Measurements from ENCODE around the gene WNT2B. TPM values are rescaled to one million over a fixed set of nuclear protein-coding genes. Genes with fewer than 3 reads are reported as not detected.

The WNT2B gene
- total RNA-seq, 2 donors from 2014 or later = 4.3 to 5.9 TPM

DNA sequence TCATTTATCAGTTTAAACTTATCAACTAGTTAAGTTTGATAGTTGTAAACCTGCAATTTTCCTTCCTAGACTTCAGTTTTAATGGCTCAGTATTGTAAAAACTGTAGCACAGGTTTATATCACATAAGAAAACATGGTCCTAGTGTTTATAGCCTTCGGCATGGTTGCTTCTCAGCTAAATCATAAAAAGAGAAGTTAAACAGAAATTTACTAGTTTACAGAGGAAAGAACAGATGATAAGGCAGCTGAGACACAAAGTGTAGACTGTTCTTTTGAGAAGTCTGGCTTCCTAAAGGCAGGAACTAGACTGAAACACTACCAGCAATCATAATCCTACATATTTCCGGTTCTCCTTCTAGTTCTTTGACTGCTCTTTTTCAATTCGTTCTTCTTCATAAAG is 39.8 kb downstream of the WNT2B start:
- Histone ChIP-seq H3K9ac (ENCODE audit: low read depth in 2 of 2, low read length in 2 of 2) (peak overlapping the region in 1 of 2 donors; percentile 43), H3K4me3 (no peak overlapping the region), H3K27ac (peak overlapping the region; percentile 74), H3K9me3 (no peaks in the 10 kb centered on the region), H3K4me1 (no peaks in the 10 kb centered on the region), H3K36me3 (no peaks in the 10 kb centered on the region), H3K27me3 (no peaks in the 10 kb centered on the region)
- no peak for DNase-seq
- intact Hi-C loops (cut with DNase I) = no loop called here
- TF ChIP-seq, protein P1, sequence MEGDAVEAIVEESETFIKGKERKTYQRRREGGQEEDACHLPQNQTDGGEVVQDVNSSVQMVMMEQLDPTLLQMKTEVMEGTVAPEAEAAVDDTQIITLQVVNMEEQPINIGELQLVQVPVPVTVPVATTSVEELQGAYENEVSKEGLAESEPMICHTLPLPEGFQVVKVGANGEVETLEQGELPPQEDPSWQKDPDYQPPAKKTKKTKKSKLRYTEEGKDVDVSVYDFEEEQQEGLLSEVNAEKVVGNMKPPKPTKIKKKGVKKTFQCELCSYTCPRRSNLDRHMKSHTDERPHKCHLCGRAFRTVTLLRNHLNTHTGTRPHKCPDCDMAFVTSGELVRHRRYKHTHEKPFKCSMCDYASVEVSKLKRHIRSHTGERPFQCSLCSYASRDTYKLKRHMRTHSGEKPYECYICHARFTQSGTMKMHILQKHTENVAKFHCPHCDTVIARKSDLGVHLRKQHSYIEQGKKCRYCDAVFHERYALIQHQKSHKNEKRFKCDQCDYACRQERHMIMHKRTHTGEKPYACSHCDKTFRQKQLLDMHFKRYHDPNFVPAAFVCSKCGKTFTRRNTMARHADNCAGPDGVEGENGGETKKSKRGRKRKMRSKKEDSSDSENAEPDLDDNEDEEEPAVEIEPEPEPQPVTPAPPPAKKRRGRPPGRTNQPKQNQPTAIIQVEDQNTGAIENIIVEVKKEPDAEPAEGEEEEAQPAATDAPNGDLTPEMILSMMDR (IDR thresholded peaks at IDR 0.05) = no peak

DNA sequence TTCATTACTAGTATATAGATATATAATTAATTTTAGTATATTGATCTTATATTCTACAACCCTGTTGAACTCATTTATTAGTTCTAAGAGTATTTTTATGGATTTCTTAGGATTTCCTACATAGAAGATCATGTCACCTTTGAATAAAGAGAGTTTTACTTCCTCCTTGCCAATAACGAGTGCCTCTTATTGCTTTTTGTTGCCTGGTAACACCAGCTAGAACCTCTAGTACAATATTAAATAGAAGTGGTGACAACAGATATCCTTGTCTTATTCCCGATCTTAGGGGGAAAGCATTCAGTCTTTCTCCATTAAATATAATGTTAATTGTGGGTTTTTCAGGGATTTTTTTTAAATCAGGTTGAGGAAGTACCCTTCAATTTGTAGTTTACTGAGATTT is 40.8 kb downstream of the WNT2B start:
- H3K27ac ChIP-seq = peak overlapping the region; percentile 74
- TF ChIP-seq, protein P1 (IDR thresholded peaks at IDR 0.05) = no peak
- no peak for DNase-seq
- no peaks in the 10 kb centered on the region for H3K36me3 ChIP-seq
- H3K4me1 ChIP-seq = no peaks in the 10 kb centered on the region
- no peak overlapping the region for H3K9ac ChIP-seq (ENCODE audit: low read depth in 2 of 2, low read length in 2 of 2)
- intact Hi-C loops (cut with DNase I) = no loop called here
- H3K4me3 ChIP-seq = no peak overlapping the region
- no peaks in the 10 kb centered on the region for H3K9me3 ChIP-seq
- no peaks in the 10 kb centered on the region for H3K27me3 ChIP-seq

DNA sequence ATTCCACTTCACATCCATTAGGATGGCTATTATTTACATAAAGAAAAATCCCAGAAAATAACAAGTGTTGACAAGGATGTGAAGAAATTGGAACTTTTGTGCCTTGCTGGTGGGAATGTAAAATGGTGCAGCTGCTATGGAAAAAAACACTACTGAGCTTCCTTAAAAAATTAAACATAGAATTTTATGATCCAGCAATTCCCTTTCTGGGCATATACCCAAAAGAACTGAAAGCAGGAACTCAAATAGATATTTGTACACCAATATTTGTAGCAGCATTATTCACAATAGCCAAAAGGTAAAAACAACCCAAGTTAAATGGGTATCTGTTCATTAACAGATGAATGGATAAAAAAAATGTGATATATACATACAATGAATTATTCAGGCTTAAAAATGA is 45.6 kb downstream of the WNT2B start:
- H3K4me3 ChIP-seq = no peak overlapping the region
- no peaks in the 10 kb centered on the region for H3K36me3 ChIP-seq
- no peaks in the 10 kb centered on the region for H3K27me3 ChIP-seq
- H3K27ac ChIP-seq = no peak overlapping the region
- no peak overlapping the region for H3K9ac ChIP-seq (ENCODE audit: low read depth in 2 of 2, low read length in 2 of 2)
- intact Hi-C loops (cut with DNase I) = no loop called here
- no peaks in the 10 kb centered on the region for H3K4me1 ChIP-seq
- TF ChIP-seq, protein P1 (IDR thresholded peaks at IDR 0.05) = no peak
- H3K9me3 ChIP-seq = no peaks in the 10 kb centered on the region
- DNase-seq = no peak

- Histone ChIP-seq H3K36me3 (no peaks in the 10 kb centered on the region), H3K4me3 (no peak overlapping the region), H3K4me1 (no peaks in the 10 kb centered on the region), H3K27me3 (no peaks in the 10 kb centered on the region), H3K27ac (no peak overlapping the region), H3K9me3 (no peaks in the 10 kb centered on the region), H3K9ac (ENCODE audit: low read depth in 2 of 2, low read length in 2 of 2) (no peak overlapping the region)
- intact Hi-C loops (cut with DNase I) = no loop called here
- DNase-seq = no peak
- TF ChIP-seq, protein P1 (IDR thresholded peaks at IDR 0.05) = no peak
Observed at GRCh38 chr1:112557385-112557784, 48.6 kb downstream of the WNT2B start.

DNA sequence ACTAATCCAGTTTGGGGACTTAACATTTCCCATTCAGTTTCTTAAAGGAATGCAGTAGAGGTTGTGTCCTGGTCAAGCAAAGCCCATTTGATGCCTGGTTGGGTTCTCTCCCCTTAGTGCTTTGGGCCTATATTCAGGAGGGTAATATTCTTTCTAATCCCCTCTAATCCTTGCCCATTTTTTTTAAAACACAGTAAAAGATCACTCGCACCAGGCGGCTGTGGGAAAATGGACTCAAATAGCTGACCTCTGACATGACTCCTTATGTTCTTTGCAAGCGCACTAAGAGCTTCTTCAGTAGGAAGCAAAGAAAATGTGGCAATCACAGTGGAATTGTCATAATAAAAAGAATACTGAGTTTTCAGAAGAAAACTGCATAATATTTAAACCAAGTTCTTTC is 49.9 kb downstream of the WNT2B start:
- no peaks in the 10 kb centered on the region for H3K27me3 ChIP-seq
- intact Hi-C loops (cut with DNase I) = no loop called here
- no peaks in the 10 kb centered on the region for H3K4me1 ChIP-seq
- TF ChIP-seq, protein P1 (IDR thresholded peaks at IDR 0.05) = no peak
- no peak overlapping the region for H3K9ac ChIP-seq (ENCODE audit: low read depth in 2 of 2, low read length in 2 of 2)
- no peak overlapping the region for H3K4me3 ChIP-seq
- H3K27ac ChIP-seq = no peak overlapping the region
- H3K36me3 ChIP-seq = no peaks in the 10 kb centered on the region
- no peak for DNase-seq
- H3K9me3 ChIP-seq = no peaks in the 10 kb centered on the region

- no peak overlapping the region for H3K4me3 ChIP-seq
- H3K36me3 ChIP-seq = no peaks in the 10 kb centered on the region
- H3K27ac ChIP-seq = no peak overlapping the region
- intact Hi-C loops (cut with DNase I) = no loop called here
- H3K4me1 ChIP-seq = no peaks in the 10 kb centered on the region
- DNase-seq = no peak
- H3K27me3 ChIP-seq = no peaks in the 10 kb centered on the region
- TF ChIP-seq, protein P1 (IDR thresholded peaks at IDR 0.05) = no peak
- H3K9ac ChIP-seq (ENCODE audit: low read depth in 2 of 2, low read length in 2 of 2) = no peak overlapping the region
- no peaks in the 10 kb centered on the region for H3K9me3 ChIP-seq
Observed at GRCh38 chr1:112563341-112563740, 54.6 kb downstream of the WNT2B start.
